ENCODE data around the gene TSPAN12. TPM values are rescaled to one million over a fixed set of nuclear protein-coding genes. Genes with fewer than 3 reads are reported as not detected.

TSPAN12 gene
- total RNA-seq, 1 experiment from 2014 or later: 8.7 TPM

DNA sequence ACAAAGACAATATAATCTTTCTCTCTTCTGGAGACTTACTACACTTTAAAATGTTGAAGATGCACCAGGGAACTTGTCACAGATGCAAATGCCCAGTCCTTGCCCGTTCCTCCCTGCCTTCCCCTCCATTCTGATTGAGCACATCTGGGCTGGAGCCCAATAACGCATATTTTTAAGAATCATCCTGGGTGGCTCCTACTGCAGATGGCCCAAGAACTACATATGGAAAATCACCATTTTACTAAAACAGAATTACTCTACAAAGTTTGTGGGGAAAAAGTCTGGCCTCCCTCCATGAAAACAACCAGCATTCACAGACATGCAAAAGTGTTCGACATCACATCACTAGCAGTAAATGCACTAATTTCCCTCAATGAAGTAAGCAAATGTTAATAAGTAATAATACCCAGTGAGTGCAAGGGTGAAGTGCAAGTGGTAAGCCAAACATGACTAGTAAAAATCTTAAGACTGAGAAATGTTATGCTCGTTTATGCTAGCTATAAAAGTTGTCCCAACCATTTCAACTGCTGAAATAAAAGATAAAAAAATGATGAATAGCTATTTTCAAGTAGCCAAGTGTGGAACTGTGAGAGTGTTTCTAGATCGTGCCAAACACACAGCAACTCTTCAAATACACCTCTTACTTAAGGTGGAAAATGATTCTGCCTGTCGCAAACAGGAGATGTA lies 43.5 kb downstream of the TSPAN12 start:
- Histone ChIP-seq H3K56ac (ENCODE audit: insufficient read length, low read depth, low read length) (no peak overlapping the region), H4K91ac (ENCODE audit: insufficient read length, low read depth, low read length) (no peak overlapping the region), H3K4ac (ENCODE audit: low read depth, low read length) (no peak overlapping the region), H2AFZ (ENCODE audit: low read length) (no peak overlapping the region), H3K27me3 (ENCODE audit: insufficient read depth, low read length) (no peaks in the 10 kb centered on the region), H2BK120ac (ENCODE audit: low read depth, low read length, poor library complexity, severe bottlenecking) (no peak overlapping the region), H3K27ac (ENCODE audit: insufficient read length, low read depth, low read length) (no peak overlapping the region), H3T11ph (ENCODE audit: low read length) (no peak overlapping the region), H4K8ac (replicated peaks; ENCODE audit: insufficient read length, low read depth, low read length) (no peak overlapping the region), H3K79me1 (ENCODE audit: insufficient read depth, low read depth, low read length, poor library complexity, severe bottlenecking) (no peaks in the 10 kb centered on the region), H2BK20ac (ENCODE audit: low read depth, low read length, poor library complexity, severe bottlenecking) (no peak overlapping the region), H3K4me1 (ENCODE audit: insufficient read depth, low read length) (no peaks in the 10 kb centered on the region; the same call in 1 of the 2 replicates), H4K5ac (ENCODE audit: insufficient read length, low read depth, low read length) (no peak overlapping the region), H3K4me2 (ENCODE audit: insufficient read depth, insufficient read length, low read length) (no peak overlapping the region), H2BK5ac (ENCODE audit: insufficient read length, low read length) (no peak overlapping the region), H3K14ac (ENCODE audit: insufficient read depth, low read length) (no peak overlapping the region), H2BK12ac (ENCODE audit: insufficient read length, low read depth, low read length) (no peak overlapping the region), H3K23ac (ENCODE audit: insufficient read length, low read depth, low read length) (no peak overlapping the region), H4K20me1 (ENCODE audit: control insufficient read depth, insufficient read depth, insufficient read length) (no peaks in the 10 kb centered on the region), H3K18ac (ENCODE audit: insufficient read length, low read depth, low read length) (no peak overlapping the region), H3K23me2 (ENCODE audit: insufficient read length, low read depth, low read length, poor library complexity, severe bottlenecking) (no peaks in the 10 kb centered on the region), H3K9ac (ENCODE audit: extremely low read depth, insufficient read length, low read length) (no peak overlapping the region), H3K9me3 (ENCODE audit: control insufficient read depth, low read depth, low read length) (no peaks in the 10 kb centered on the region), H2BK15ac (ENCODE audit: low read depth, low read length) (no peak overlapping the region), H3K79me2 (ENCODE audit: insufficient read depth, low read length) (no peaks in the 10 kb centered on the region), H2AK5ac (ENCODE audit: insufficient read length, low read length) (no peak overlapping the region)
- Mint-ChIP-seq H3K4me1 (peaks cover 7 to 8% of the 10 kb centered on the region in 2 experiments), H3K27me3 (ENCODE audit: low read depth) (no peaks in the 10 kb centered on the region), H3K36me3 (ENCODE audit: insufficient read depth in 1 of 3, low read depth in 3 of 3) (peaks cover 2 to 4% (median 4%) of the 10 kb centered on the region in 3 experiments; a peak in 3 of 7 replicates), H3K27ac (no peak overlapping the region; a peak in 1 of 7 replicates), H3K9me3 (no peaks in the 10 kb centered on the region; a peak in 1 of 5 replicates), H3K4me3 (no peak overlapping the region)
- TF ChIP-seq, protein P1, sequence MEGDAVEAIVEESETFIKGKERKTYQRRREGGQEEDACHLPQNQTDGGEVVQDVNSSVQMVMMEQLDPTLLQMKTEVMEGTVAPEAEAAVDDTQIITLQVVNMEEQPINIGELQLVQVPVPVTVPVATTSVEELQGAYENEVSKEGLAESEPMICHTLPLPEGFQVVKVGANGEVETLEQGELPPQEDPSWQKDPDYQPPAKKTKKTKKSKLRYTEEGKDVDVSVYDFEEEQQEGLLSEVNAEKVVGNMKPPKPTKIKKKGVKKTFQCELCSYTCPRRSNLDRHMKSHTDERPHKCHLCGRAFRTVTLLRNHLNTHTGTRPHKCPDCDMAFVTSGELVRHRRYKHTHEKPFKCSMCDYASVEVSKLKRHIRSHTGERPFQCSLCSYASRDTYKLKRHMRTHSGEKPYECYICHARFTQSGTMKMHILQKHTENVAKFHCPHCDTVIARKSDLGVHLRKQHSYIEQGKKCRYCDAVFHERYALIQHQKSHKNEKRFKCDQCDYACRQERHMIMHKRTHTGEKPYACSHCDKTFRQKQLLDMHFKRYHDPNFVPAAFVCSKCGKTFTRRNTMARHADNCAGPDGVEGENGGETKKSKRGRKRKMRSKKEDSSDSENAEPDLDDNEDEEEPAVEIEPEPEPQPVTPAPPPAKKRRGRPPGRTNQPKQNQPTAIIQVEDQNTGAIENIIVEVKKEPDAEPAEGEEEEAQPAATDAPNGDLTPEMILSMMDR (conservative IDR thresholded peaks at IDR 0.05): no peak
- WGBS (ENCODE audit: extremely low coverage, insufficient read length, low lambda C conversion rate): no CpG with 5 or more reads among the region's 6 CpGs
- DNase-seq: no peak
